EH (cell line): ENCODE data around the gene NEK10.
"Not testable (repeated sequence)": the region's sequence is repeated elsewhere in the genome, so short reads cannot be mapped to it uniquely, and the experiment has no call there.

Experiments
- DNase-seq: peaks from one replicate; pipeline ENCODE4 v3.0.0-alpha.2; 2015; ENCODE audit warnings: low read depth

Gene NEK10

DNA sequence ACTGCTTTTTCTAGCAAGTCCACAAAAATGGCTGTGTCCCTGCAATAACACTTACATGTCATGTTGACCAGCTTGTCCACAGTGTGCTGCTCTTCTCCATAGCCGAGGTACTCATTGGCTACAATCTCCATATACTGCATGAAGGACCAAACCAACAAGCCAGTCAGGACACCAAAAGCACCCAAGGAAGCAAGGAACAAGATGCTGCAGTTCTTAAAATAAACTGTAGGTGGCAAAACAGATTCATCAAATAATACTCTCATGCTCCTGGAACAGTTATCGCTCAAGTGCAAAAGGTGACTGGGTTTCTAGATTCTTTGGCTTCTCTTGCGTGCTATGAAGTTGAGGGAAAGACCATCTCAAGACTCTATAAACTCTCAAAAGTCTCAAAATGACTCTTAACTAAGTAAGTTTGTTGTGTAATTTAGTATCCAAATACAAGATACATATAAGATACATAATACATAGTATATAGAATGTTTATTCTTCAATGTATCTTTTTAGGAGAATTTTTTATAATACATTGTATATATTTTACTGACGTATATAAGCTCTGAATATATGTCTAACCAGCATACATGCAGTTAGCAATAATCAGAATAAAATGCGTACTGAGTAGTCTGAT lies 57.0 kb downstream of the NEK10 start:
- peak; percentile 84 for DNase-seq

DNA sequence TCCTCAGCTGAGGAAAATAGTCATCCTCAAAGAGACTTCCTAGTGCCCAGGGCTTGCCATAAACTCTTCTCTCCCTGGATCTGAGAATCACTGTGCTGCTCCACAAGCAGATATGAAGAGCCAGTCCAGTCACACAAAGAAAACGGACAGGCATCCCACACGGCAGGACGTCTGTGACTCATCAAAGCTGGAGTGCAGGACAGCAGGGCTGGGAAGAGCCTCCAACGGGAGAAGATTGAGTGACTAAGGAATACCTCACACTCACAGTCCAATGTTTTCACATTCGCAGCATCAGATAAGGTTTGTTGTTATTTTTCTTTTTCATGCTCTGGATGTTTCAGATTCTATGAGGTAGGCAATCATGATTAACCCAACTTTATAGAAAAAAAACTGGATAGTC lies 57.8 kb downstream of the NEK10 start:
- DNase-seq: peak; percentile 99

DNA sequence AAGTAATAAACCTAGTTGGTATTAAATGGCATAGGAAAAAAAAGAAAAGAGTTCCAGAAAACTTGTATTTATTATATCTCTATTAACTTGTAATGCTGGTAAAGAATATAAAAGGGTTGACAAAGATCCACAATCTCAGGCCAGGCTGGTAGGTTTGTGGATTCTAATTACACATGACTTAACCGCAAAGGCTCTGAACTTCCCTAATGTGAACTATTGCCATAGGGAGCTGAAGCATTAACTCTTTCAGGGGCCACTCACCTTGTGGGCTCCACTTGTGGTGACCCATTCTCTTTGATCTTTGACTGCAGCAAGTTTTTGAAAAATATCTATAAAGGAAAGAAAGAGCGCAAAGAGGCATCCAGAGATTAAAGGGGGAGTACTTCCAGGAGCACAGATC lies 58.5 kb downstream of the NEK10 start:
- DNase-seq: peak; percentile 29

DNA sequence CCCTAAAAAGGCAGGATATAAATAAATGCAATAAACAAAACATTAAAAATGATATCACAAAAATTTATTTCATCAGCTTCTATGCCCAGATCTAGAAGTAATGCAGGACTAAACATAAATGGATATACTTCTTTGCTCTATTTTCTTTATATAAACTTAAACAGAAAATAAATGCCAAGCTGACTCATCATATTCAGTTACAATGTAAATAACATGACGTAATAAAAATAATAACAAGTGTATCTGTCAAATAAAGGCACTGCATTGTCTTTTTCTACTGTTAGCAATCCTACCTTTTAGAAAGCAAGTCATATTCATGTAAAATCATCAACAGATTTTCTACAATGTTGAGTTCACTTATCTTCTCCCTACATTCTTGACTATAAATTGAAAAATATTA lies 61.6 kb downstream of the NEK10 start:
- DNase-seq: no peak

DNA sequence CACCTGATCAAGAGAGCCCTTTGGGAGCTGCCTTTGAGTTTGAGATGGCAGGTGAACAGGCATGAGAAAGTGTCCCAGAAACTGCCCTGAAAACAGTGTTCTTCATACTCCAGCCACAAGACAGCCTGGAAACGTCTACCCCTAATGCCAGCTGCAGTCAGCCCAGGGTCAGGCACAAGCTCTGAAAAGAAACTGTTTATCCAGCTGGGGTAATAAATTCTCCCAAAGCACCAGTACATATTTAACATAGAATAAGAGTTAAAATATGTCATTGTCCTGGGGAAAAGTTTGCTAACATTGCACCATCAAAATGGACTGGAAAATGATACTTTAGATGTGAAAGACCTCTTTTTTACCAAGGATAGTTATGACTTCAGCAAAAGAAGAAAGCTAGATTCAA lies 66.3 kb downstream of the NEK10 start:
- no peak for DNase-seq

DNA sequence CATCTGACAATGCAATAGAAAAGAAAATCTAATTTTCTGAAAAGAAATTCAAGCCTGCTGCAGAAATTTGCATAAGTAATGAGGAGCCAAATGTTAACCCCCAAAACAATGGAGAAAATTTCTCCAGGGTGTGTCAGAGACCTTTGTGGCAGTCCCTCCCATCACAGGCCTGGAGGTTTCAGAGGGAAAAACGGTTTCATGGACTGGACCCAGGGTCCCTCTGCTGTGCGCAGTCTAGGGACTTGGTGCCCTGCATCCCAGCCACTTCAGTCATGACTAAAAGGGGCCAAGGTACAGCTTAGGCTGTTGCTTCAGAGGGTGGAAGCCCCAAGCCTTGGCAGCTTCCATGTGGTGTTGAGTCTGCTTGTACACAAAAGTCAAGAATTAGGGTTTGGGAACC lies 70.2 kb downstream of the NEK10 start:
- not testable (repeated sequence) for DNase-seq

DNA sequence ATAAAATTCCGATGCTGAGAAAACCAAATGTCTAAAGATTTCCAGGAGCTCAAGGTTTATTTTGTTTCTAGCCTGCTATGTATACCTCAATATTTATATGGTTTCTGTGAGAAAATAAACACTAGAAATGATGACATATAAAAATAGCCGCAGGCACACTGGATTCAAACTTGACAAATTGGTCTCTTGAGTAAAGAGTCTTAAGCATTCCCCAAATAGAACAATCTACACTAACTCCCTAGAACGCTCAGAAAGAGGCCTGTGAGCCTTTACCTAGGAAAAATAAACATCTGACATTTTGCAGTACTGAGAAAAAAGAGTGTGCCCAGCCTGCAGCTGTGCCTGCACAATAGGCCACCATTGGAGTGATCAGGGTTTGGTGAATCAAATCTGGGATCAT lies 75.2 kb downstream of the NEK10 start:
- DNase-seq: peak; percentile 24

DNA sequence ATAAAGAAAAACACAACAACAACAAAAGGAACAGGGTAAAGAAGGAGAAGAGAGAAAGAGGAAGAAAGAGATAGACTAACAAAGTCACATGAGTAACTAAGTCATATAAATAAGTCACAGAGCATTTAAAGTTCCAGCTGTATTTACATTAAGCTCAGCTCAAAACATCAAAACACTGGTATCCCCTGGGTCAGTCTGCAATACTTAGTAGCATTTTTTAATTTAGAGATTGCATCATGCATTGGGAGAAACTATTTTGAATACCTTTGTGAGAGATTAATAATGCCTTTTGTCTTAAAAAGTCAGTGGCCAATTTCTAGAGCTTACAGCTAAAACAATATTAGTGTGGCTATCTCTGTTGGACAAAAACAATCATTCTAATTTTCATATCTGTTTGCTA lies 78.4 kb downstream of the NEK10 start:
- DNase-seq: peak; percentile 11

DNA sequence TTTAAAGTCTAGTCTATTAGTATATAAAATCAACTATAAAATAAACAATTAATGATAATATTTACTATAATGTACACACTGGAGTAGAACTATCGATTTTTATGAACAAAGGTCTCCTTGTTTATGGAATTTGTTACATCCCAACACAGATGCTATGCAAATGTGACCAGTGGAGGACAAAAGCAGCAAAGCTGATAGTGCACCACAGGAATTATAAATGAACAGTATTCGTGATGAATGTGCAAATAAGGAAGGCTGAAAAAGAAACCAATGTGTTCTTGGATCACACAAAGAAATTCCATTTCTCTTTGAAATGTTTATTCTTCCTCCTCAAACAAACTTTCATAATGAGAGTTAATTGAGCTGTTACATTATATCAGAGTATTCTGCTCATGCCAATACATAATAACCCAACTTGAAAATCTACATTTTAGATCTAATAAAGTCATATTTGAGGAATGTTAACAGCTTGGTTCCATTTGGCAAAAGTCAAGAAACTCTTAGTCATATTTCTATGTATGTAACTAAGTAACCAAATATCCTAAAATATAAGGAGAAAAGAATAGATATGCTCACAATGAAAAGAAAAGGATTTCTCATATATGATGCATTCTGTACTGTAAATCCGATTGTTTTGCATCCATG lies 79.3 kb downstream of the NEK10 start:
- peak; percentile 59 for DNase-seq

DNA sequence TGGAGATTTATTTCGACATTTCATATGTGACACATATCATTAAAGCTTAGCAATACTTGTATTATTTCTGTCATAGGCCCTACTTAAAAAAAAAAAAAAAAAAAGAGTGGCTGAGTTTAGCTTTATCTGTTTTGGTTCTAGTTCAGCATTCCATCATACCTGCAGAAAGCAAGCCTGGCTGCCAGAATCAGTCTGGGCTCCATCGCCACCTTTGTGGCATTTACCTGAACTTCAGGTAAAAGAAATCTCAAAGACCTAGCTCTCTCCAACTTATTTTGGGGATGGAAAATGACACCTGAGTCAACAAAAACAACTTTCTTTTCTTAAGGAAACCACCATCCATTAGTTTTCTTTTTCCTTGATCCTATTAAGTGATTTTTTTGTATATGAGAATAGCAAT lies 82.1 kb downstream of the NEK10 start:
- no peak for DNase-seq

DNA sequence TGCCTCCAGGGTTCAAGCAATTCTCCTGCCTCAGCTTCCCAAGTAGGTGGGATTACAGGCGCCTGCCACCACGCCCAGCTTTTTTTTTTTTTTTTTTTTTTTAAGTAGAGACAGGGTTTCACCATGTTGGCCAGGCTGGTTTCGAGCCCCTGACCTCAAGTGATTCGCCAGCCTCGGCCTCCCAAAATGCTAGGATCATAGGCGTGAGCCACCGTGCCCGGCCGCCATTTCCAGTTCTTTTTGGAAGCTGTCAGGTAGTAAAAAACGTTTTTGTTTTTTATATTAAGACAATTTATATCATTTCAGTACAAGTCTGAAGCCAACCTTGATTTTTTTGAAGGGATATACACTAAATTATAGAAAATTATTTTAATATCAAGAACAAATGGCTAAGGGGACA lies 82.7 kb downstream of the NEK10 start:
- DNase-seq: not testable (repeated sequence)

DNA sequence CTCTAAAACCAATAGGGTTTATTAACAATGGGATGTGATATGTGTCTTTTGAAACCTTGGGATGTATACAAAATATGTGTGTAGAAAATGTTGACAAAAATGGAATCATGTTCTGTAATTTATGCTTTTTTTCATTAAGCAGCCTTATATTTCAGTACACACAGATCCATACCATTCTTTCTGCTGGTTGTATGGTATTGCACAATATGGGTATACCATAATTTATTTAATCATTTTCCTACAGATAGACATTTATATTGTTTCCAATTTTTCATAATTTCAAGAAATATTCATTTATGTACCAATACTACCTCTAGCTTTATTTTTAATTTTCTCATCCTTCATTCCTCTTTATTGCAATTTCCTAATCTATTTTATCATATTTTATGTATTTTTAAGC lies 83.5 kb downstream of the NEK10 start:
- DNase-seq: no peak

DNA sequence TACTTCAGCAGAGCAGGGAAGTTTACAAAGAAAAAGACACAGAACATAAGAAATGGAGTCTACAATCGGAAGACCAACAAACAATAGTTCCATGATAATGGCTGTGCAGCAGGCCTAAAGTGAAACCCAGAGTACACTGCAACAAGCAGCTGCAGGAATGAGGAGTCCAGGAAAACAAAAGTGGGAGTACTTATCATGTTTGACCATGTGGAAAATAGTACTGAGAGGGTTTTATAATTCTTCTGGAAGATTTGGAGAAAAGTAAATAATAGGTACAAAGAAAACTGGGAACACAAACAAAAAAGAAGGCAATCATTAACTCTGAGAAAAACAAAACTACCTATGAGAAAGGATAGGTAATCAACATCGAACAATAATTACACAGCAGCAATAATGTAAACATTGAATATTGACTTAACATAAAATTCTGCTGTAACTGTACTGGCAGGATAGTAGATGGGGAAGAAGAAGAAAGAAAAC lies 87.5 kb downstream of the NEK10 start:
- no peak for DNase-seq

DNA sequence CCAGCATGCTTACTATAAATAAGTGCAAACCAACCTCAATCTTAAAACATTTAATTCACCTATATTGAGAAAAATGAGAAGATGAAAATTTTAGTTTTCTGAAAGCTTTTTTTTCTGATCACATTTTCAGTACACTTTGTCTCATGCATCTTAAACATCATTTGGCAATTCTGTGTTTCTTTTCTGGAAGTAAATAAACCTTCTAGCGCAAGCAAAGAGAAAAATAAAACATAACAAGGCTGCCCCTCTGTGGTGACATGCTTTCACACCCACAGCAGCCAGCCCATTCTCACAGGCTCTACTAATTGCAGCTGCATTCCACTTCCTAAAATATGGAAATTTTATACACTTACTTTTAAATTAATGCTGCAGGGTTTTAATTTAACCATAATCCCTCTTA lies 90.1 kb downstream of the NEK10 start:
- DNase-seq: peak; percentile 32

DNA sequence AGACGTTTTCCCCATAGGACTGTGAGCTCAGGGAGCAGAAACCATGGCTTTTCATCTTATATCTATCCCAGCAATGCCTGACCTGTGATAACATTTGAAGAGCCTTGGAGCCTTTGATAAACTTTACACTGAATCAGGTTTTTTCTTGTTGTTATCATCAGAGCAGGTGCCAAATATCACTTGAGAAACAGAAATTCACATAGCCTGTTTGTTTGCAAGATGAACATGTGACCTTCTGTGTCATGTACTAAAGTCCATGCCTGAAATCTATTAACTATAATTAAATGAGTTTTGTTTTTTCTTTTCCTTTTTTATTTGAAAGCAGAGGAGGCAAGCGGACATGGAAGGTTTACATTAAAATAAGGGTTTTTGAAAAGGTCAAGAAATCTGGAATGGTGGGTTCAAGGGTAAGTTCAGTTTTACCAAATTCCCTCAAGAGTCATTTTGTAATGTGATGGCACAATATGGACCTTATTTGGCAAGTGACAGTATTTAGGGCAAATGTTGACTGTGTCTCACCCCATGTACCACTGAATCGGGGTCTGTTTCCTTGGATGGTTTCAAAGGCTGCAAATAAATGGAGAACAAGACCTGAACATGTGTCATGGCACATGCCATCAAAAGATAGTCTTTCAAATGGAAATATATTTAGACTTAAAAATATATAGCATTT lies 90.7 kb downstream of the NEK10 start:
- DNase-seq: no peak

DNA sequence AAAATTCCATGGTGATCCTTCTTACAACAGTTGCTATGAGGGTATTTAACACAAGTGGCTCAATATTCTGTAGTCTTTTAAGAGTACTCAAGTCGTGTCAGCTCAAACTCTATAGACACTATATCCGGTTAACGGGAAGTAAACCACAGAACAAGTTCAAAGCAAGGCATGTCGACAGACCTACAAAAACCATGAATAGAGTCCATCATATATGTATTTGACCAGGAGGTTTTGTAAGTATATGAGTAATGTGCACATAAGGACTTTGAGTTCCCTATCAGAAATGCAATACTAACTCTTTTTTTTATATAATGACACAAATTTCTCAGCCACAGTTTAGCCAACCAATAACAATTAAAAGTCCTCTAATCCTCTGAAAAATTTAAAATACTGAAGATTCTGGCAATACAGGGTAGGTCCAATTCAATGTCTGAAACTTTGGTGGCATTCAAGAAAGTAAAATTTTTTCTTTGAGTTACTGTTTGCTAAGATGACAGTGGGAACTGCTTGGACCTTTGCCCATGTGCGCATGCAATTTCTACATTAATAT lies 93.7 kb downstream of the NEK10 start:
- no peak for DNase-seq

DNA sequence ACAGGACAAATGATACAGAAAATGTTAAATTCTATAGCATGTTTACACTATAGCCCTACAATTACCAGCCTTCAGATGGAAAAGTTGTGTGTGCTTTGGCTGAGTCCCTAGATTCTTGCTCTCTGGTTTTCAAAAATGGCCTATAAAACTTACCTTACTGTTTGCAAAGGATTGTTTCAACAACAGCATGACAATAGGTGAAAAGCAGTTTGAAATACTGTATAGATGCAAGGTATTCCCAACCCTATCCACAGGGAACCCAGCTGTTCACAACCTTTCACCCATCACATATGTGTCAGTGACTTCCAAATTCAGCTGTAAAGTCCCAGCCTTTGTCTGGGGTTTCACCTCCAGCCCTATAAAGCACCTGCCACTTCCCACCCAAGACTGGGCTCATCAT lies 97.3 kb downstream of the NEK10 start:
- DNase-seq: no peak

DNA sequence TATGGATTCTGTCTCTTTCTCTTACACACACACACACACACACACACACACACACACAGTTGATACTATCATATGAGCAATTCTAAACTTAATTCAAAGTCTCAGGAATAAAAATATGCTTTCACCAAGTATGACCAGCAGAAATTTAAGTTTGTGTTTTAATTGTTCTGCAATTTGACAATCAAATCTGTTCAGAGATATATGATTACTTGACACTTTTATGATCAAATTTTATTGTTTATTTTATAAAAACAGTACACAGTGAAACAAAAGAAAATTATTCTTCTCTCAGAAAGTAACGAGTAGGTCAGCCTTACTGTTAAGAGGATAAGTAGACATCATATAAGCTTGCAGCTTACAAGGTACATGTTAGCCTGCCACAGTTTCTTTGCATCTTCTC lies 114.3 kb downstream of the NEK10 start:
- no peak for DNase-seq

DNA sequence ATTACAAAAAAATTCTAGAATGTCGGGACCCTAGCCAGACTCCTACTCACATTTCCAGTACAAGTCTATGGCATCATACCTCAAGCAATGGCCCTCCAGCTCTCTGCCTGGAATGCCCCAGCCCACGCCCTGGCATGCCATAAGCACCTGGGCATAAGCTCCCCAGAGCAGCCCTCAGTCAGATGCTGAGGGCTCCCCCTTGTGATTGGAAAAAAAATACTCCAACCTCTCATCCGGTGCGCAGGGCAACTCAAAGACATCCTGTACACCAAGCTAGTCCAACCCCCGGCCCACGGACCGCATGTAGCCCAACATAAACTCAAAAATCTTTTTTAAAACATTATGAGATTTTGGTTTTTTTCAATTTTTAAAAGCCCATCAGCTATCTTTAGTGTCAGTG lies 115.4 kb downstream of the NEK10 start:
- DNase-seq: peak; percentile 67

DNA sequence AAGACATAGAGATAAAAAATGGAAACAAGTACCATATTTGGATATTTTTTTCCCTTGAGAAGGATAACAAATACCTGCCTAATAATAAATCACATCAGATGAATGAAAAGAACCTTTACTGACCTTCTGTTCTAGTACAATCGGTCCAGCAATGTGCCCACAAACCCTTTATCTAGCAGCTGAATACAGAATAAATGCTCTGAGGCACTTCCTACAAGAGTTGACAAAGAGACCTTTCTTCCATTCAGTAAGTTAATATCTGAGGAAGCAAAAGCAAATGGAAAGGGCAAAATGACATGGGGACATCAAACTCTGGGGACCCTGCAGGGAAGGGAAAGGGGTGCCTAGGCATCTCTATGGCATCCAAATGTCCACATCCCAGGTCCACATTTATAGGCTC lies 115.8 kb downstream of the NEK10 start:
- no peak for DNase-seq

DNA sequence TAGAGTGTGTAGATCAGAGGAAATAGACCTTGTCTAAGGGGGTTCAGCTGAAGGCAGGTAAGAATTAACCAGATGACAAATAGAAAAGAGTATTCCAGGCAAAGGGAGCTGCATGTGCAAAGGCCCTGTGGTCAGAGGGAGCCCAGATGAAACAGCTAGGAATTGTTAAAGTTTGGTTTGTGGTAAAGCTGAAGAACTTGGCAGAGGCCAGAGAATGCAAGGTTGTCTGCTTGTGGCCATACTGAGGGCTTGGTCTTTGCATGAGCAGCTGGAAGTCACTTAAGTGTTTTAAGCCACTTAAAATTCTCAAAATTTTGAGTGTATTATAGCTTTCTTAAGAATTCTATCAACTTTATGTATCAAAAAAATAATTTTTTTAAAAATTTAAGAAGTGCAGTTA lies 116.5 kb downstream of the NEK10 start:
- DNase-seq: no peak

DNA sequence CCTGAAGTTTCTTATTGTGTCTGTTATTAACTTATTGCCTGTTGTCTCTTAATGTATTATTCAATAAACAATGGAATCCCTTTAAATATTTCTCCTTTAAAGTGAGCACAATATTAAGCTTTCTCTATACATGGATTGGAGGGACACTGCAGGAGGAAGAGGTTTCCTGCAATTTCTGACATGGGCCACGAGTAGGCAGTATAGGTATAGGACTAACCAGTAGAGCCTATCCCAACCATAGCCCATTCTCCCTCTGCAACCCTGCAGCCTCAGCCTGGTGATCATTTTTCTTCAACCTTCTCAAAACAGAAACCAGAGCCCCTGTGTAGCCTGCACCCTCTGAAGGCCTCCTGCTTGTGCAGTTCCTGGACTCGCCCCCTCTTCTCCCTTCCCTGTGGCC lies 124.8 kb downstream of the NEK10 start:
- no peak for DNase-seq

DNA sequence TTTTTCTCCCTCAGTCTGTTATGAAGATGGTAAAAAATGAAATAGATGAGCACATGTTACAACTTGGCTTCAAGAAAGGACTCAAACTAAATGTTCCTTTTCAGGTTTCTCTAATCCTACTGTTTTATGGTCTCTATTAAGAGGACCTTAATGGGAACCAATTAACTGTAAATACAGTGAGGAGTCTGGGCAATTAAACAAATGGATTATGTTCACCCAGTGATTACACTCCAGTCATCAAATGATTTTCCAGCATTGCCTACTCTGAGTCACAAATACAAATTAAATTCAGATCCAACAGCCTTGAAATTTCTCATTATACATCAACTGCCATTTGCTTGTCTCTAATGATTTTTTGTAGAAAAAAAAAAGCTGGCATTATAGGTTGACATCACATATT lies 129.2 kb downstream of the NEK10 start:
- no peak for DNase-seq
